HEK293 (cell line): ENCODE results near the gene PRKACG.

Experiments used
- CTCF ChIA-PET: fragments of 350-600 bp; formaldehyde crosslinking; extraction: SDS; loops from one replicate; lab custom pipeline; 2021; ENCODE audit warnings: antibody characterized with exemption; lab: Yijun Ruan, JAX
- POLR2A ChIA-PET: fragments of 300-600 bp; formaldehyde crosslinking; extraction: SDS; loops from one replicate; lab custom pipeline; 2020; ENCODE audit warnings: antibody characterized with exemption, inconsistent platforms; lab: Yijun Ruan, JAX
- H3K27ac ChIP-seq: fragments of 200-500 bp; sonication (Bioruptor generic); 2 replicates; pipeline ENCODE4 v1.5.1; 2014; ENCODE audit warnings: low read depth, low read length, control low read depth, inconsistent platforms; ENCODE audit errors: extremely low read depth
- H3K36me3 ChIP-seq, 2 experiments: fragments of 200-500 bp in 1 of 2; sonication (Bioruptor generic) in 1 of 2; 1 replicate in 1 of 2; 2 replicates in 1 of 2; pipeline ENCODE4 v1.5.1; 2014 to 2017; ENCODE audit warnings: inconsistent platforms in 2 of 2, low read length in 2 of 2; ENCODE audit not compliant: control insufficient read depth in 2 of 2, insufficient read depth in 1 of 2
- H3K4me1 ChIP-seq: fragments of 200-500 bp; sonication (Bioruptor generic); 2 replicates; pipeline ENCODE4 v1.5.1; 2014; ENCODE audit warnings: mild to moderate bottlenecking, low read length, inconsistent platforms; ENCODE audit not compliant: control insufficient read depth, insufficient read depth
- H3K4me3 ChIP-seq: 2 replicates; pipeline ENCODE4 v1.5.1; 2011; ENCODE audit warnings: low read depth, mild to moderate bottlenecking, control low read depth, low read length, moderate library complexity
- H3K9me3 ChIP-seq: fragments of 200-500 bp; sonication (Bioruptor generic); 2 replicates; pipeline ENCODE4 v1.5.1; 2014; ENCODE audit warnings: low read depth, low read length, inconsistent platforms; ENCODE audit not compliant: control insufficient read depth, insufficient read depth
- GFI1B ChIP-seq: fragments of 450-650 bp; formaldehyde crosslinking; IDR thresholded peaks from 2 replicates; pipeline ENCODE4 v1.5.1; 2016; ENCODE audit warnings: missing biosample characterization, missing genetic modification characterization
- INSM2 ChIP-seq: fragments of 450-650 bp; formaldehyde crosslinking; IDR thresholded peaks from 2 replicates; pipeline ENCODE4 v1.5.1; 2016; ENCODE audit warnings: missing biosample characterization, missing genetic modification characterization
- KLF10 ChIP-seq: fragments of 450-650 bp; IDR thresholded peaks from 2 replicates; pipeline ENCODE4 v1.5.1; 2018; ENCODE audit warnings: missing biosample characterization, mild to moderate bottlenecking, missing genetic modification characterization
- MZF1 ChIP-seq: fragments of 450-650 bp; formaldehyde crosslinking; IDR thresholded peaks from 2 replicates; pipeline ENCODE4 v1.5.1; 2017; ENCODE audit warnings: missing biosample characterization, missing genetic modification characterization, borderline replicate concordance
- PBX3 ChIP-seq: sonication (generic); formaldehyde crosslinking; IDR thresholded peaks from 2 replicates; pipeline ENCODE4 v1.8.1; 2022; ENCODE audit warnings: mild to moderate bottlenecking, moderate library complexity, missing genetic modification reagents
- PRDM10 ChIP-seq: fragments of 450-650 bp; formaldehyde crosslinking; IDR thresholded peaks from 2 replicates; pipeline ENCODE4 v1.5.1; 2016; ENCODE audit warnings: missing biosample characterization, missing genetic modification characterization
- RBAK ChIP-seq: fragments of 450-650 bp; formaldehyde crosslinking; IDR thresholded peaks from 2 replicates; pipeline ENCODE4 v1.5.1; 2016; ENCODE audit warnings: missing biosample characterization, missing genetic modification characterization
- REST ChIP-seq: fragments of 450-650 bp; formaldehyde crosslinking; IDR thresholded peaks from 2 replicates; pipeline ENCODE4 v1.5.1; 2016; ENCODE audit warnings: missing biosample characterization, missing genetic modification characterization
- ZBTB1 ChIP-seq: fragments of 450-650 bp; formaldehyde crosslinking; IDR thresholded peaks from 2 replicates; pipeline ENCODE4 v1.5.1; 2016; ENCODE audit warnings: missing biosample characterization, missing genetic modification characterization
- ZFP69B ChIP-seq: fragments of 450-650 bp; formaldehyde crosslinking; IDR thresholded peaks from 2 replicates; pipeline ENCODE4 v1.5.1; 2016; ENCODE audit warnings: missing biosample characterization, missing genetic modification characterization
- ZNF157 ChIP-seq: fragments of 450-650 bp; formaldehyde crosslinking; IDR thresholded peaks from 2 replicates; pipeline ENCODE4 v1.5.1; 2016; ENCODE audit warnings: missing biosample characterization, missing genetic modification characterization
- ZNF211 ChIP-seq: fragments of 450-650 bp; formaldehyde crosslinking; IDR thresholded peaks from 2 replicates; pipeline ENCODE4 v1.5.1; 2016; ENCODE audit warnings: low read depth, missing biosample characterization, missing genetic modification characterization
- ZNF248 ChIP-seq: fragments of 450-650 bp; formaldehyde crosslinking; IDR thresholded peaks from 2 replicates; pipeline ENCODE4 v1.5.1; 2017; ENCODE audit warnings: missing biosample characterization, missing genetic modification characterization
- ZNF311 ChIP-seq: fragments of 450-650 bp; formaldehyde crosslinking; IDR thresholded peaks from 2 replicates; pipeline ENCODE4 v1.5.1; 2017; ENCODE audit warnings: missing biosample characterization, missing genetic modification characterization, borderline replicate concordance
- ZNF350 ChIP-seq: fragments of 450-650 bp; formaldehyde crosslinking; IDR thresholded peaks from 2 replicates; pipeline ENCODE4 v1.5.0; 2017; ENCODE audit warnings: missing biosample characterization, mild to moderate bottlenecking, missing genetic modification characterization
- ZNF48 ChIP-seq: fragments of 450-650 bp; formaldehyde crosslinking; IDR thresholded peaks from 2 replicates; pipeline ENCODE4 v1.5.1; 2016; ENCODE audit warnings: missing biosample characterization, missing genetic modification characterization
- ZNF530 ChIP-seq: fragments of 450-650 bp; formaldehyde crosslinking; IDR thresholded peaks from 2 replicates; pipeline ENCODE4 v1.5.1; 2016; ENCODE audit warnings: low read depth, missing biosample characterization, missing genetic modification characterization
- ZNF558 ChIP-seq: fragments of 450-650 bp; formaldehyde crosslinking; IDR thresholded peaks from 2 replicates; pipeline ENCODE4 v1.5.1; 2016; ENCODE audit warnings: missing biosample characterization, missing genetic modification characterization
- ZNF596 ChIP-seq: fragments of 450-650 bp; IDR thresholded peaks from 2 replicates; pipeline ENCODE4 v1.5.0; 2018; ENCODE audit warnings: missing biosample characterization, mild to moderate bottlenecking, missing genetic modification characterization, moderate library complexity
- ZNF658 ChIP-seq: fragments of 450-650 bp; formaldehyde crosslinking; IDR thresholded peaks from 2 replicates; pipeline ENCODE4; 2016; ENCODE audit warnings: missing biosample characterization, missing genetic modification characterization
- ZNF76 ChIP-seq: fragments of 450-650 bp; formaldehyde crosslinking; IDR thresholded peaks from 2 replicates; pipeline ENCODE4; 2016; ENCODE audit warnings: low read depth, missing biosample characterization, missing genetic modification characterization, borderline replicate concordance
- ZNF768 ChIP-seq: fragments of 450-650 bp; formaldehyde crosslinking; IDR thresholded peaks from 2 replicates; pipeline ENCODE4 v1.5.1; 2018; ENCODE audit warnings: missing biosample characterization, mild to moderate bottlenecking, missing genetic modification characterization
- ZSCAN30 ChIP-seq: fragments of 450-650 bp; IDR thresholded peaks from 2 replicates; pipeline ENCODE4 v1.5.1; 2018; ENCODE audit warnings: missing biosample characterization, mild to moderate bottlenecking, missing genetic modification characterization, moderate library complexity

Gene PRKACG

GRCh38 chr9:69009708-69010107 is 4.2 kb downstream of the PRKACG start (continued):
- no peak for TF ChIP-seq ZNF76 (tag by site-specific recombination)
- TF ChIP-seq ZNF157 (tag by site-specific recombination), result no peak
- no peak for TF ChIP-seq ZNF211

GRCh38 chr9:69004836-69005235 is 9.1 kb downstream of the PRKACG start:
- no peak overlapping the region for H3K4me3 ChIP-seq
- H3K9me3 ChIP-seq, result no peaks in the 10 kb centered on the region
- H3K27ac ChIP-seq, result no peak overlapping the region
- ChIA-PET POLR2A (no interaction called here), CTCF (interaction anchor here (0.6 to 2.2 kb wide), 3 partner anchors 24 to 437 kb away, joined by 3 to 8 read pairs (median 5); no protein-coding TSS in a partner anchor)
- no peaks in the 10 kb centered on the region for H3K36me3 ChIP-seq
- TF ChIP-seq ZNF596 (tag by site-specific recombination) (no peak), ZNF558 (no peak), ZNF768 (no peak), ZNF530 (no peak), KLF10 (tag by site-specific recombination) (no peak), PRDM10 (tag by site-specific recombination) (no peak), ZNF658 (tag by site-specific recombination) (no peak), MZF1 (tag by site-specific recombination) (no peak), ZNF48 (tag by site-specific recombination) (no peak), REST (tag by site-specific recombination) (no peak), RBAK (tag by site-specific recombination) (no peak), INSM2 (tag by site-specific recombination) (no peak)
- H3K4me1 ChIP-seq, result no peaks in the 10 kb centered on the region

GRCh38 chr9:69003051-69003450 is 10.9 kb downstream of the PRKACG start:
- H3K4me1 ChIP-seq, result no peaks in the 10 kb centered on the region
- no peak overlapping the region for H3K4me3 ChIP-seq
- no peaks in the 10 kb centered on the region for H3K9me3 ChIP-seq
- H3K27ac ChIP-seq, result no peak overlapping the region
- no peaks in the 10 kb centered on the region for H3K36me3 ChIP-seq
- ChIA-PET POLR2A (no interaction called here), CTCF (interaction anchor here (0.6 to 3.2 kb wide), 3 partner anchors 244 to 420 kb away, joined by 3 to 29 read pairs (median 3); no protein-coding TSS in a partner anchor)
- no peak for TF ChIP-seq ZSCAN30
- TF ChIP-seq PBX3, result no peak
- TF ChIP-seq ZNF248 (tag by site-specific recombination), result no peak
- no peak for TF ChIP-seq ZFP69B (tag by site-specific recombination)
- no peak for TF ChIP-seq ZBTB1 (tag by site-specific recombination)
- no peak for TF ChIP-seq ZNF350
- no peak for TF ChIP-seq ZNF311 (tag by site-specific recombination)
- no peak for TF ChIP-seq GFI1B (tag by site-specific recombination)
- no peak for TF ChIP-seq RBAK (tag by site-specific recombination)
